ENCODE measurements around the gene MYT1.

GRCh38 chr20:64116541-64117431 lies 47.5 kb upstream of the MYT1 start:
- TF ChIP-seq POLR2AphosphoS5 (IDR thresholded peaks at IDR 0.05) (no peak), CTCF (IDR thresholded peaks at IDR 0.05) (no peak), POLR2A (IDR thresholded peaks at IDR 0.05; ENCODE audit: low read depth) (no peak), EP300 (IDR thresholded peaks at IDR 0.05) (no peak)
